ENCODE data around the gene LIN54. TPM values are rescaled to one million over a fixed set of nuclear protein-coding genes. Genes with fewer than 3 reads are reported as not detected.
"Not testable (repeated sequence)": the region's sequence is repeated elsewhere in the genome, so short reads cannot be mapped to it uniquely, and the experiment has no call there.

The LIN54 gene
- 10 to 100 TPM in 6 of 8 experiments, 1 to 10 TPM in 2; 9.5 to 43.0 (median 14.4) TPM for total RNA-seq

- peak; percentile 29 to 40 (median 32) for ATAC-seq (replicated peaks in 6 of 8)
- peak within 1 kb of the TSS; percentile 79 to 100 (median 82) for H3K4me3 ChIP-seq
- 0 to 2% (median 0%) methylated on average over 1 to 6 of the region's 54 CpGs; no CpG with 5 or more reads in 2 of the 10 experiments for WGBS, 10 experiments
- H3K4me1 ChIP-seq (replicated peaks in 1 of 2) = peaks cover 7 to 19% of the 10 kb centered on the region in 2 donors
- H3K27ac ChIP-seq = peak within 1 kb of the TSS; percentile 88 to 89
- in situ Hi-C loops (cut with MboI; ENCODE audit: low pct_unique_long_range_greater_than_20kb in 2 of 9, low sequenced_read_pairs in 9 of 9, unreplicated experiment in 9 of 9) = no loop called here
These were observed at the start of gene LIN54 for GRCh38 chr4:83010522-83011318. Gene LIN54, minus strand, starts transcription at chr4:83010823. Its CDS starts 25,979 bp downstream, at chr4:82984844.

- peak in 1 of 8 experiments; percentile 36 for ATAC-seq (replicated peaks in 6 of 8)
- H3K4me3 ChIP-seq = no peak overlapping the region
- no peak overlapping the region for H3K27ac ChIP-seq
- in situ Hi-C loops (cut with MboI; ENCODE audit: low pct_unique_long_range_greater_than_20kb in 2 of 9, low sequenced_read_pairs in 9 of 9, unreplicated experiment in 9 of 9) = no loop called here
- H3K4me1 ChIP-seq (replicated peaks in 1 of 2) = no peaks in the 10 kb centered on the region
These were observed 44.3 kb upstream of the LIN54 start for GRCh38 chr4:83054928-83055327.

- in situ Hi-C loops (cut with MboI; ENCODE audit: low pct_unique_long_range_greater_than_20kb in 2 of 9, low sequenced_read_pairs in 9 of 9, unreplicated experiment in 9 of 9); H3K27ac ChIP-seq; ATAC-seq (replicated peaks in 6 of 8); H3K4me1 ChIP-seq (replicated peaks in 1 of 2); H3K4me3 ChIP-seq: not testable (repeated sequence)
- 80 to 100% (median 95%) methylated on average over 1 to 8 of the region's 8 CpGs; no CpG with 5 or more reads in 2 of the 10 experiments for WGBS, 10 experiments
These were observed 38.2 kb upstream of the LIN54 start for GRCh38 chr4:83048781-83049180.

GRCh38 chr4:83046693-83047473, 36.3 kb upstream of the LIN54 start:
- no peak for ATAC-seq (replicated peaks in 6 of 8)
- Histone ChIP-seq H3K4me3 (no peak overlapping the region), H3K27ac (no peak overlapping the region), H3K4me1 (replicated peaks in 1 of 2) (no peaks in the 10 kb centered on the region)
- 79 to 100% (median 95%) methylated on average over 2 to 8 of the region's 8 CpGs for WGBS, 10 experiments
- in situ Hi-C loops (cut with MboI; ENCODE audit: low pct_unique_long_range_greater_than_20kb in 2 of 9, low sequenced_read_pairs in 9 of 9, unreplicated experiment in 9 of 9) = no loop called here

GRCh38 chr4:83043801-83044407, 33.3 kb upstream of the LIN54 start:
- WGBS, 10 experiments = 4 to 100% (median 95%) methylated on average over 3 to 13 of the region's 14 CpGs; no CpG with 5 or more reads in 1 of the 10 experiments
- no peak overlapping the region for H3K4me3 ChIP-seq
- no peaks in the 10 kb centered on the region for H3K4me1 ChIP-seq (replicated peaks in 1 of 2)
- peak in 3 of 8 experiments; percentile 91 to 97 (median 94) for ATAC-seq (replicated peaks in 6 of 8)
- no peak overlapping the region for H3K27ac ChIP-seq
- in situ Hi-C loops (cut with MboI; ENCODE audit: low pct_unique_long_range_greater_than_20kb in 2 of 9, low sequenced_read_pairs in 9 of 9, unreplicated experiment in 9 of 9) = no loop called here

GRCh38 chr4:83043157-83043556, 32.5 kb upstream of the LIN54 start:
- H3K27ac ChIP-seq; ATAC-seq (replicated peaks in 6 of 8); in situ Hi-C loops (cut with MboI; ENCODE audit: low pct_unique_long_range_greater_than_20kb in 2 of 9, low sequenced_read_pairs in 9 of 9, unreplicated experiment in 9 of 9); H3K4me3 ChIP-seq; H3K4me1 ChIP-seq (replicated peaks in 1 of 2): not testable (repeated sequence)
- 95 to 100% (median 100%) methylated on average over 1 to 2 of the region's 2 CpGs; no CpG with 5 or more reads in 2 of the 10 experiments for WGBS, 10 experiments

- Histone ChIP-seq H3K27ac (no peak overlapping the region), H3K4me3 (no peak overlapping the region), H3K4me1 (replicated peaks in 1 of 2) (peaks cover 9% of the 10 kb centered on the region in 2 donors)
- in situ Hi-C loops (cut with MboI; ENCODE audit: low pct_unique_long_range_greater_than_20kb in 2 of 9, low sequenced_read_pairs in 9 of 9, unreplicated experiment in 9 of 9) = no loop called here
- WGBS, 10 experiments = 88 to 100% (median 94%) methylated on average over 1 to 3 of the region's 3 CpGs; no CpG with 5 or more reads in 1 of the 10 experiments
- no peak for ATAC-seq (replicated peaks in 6 of 8)
These were observed 29.6 kb upstream of the LIN54 start for GRCh38 chr4:83040269-83040668.

GRCh38 chr4:83036991-83037665, 26.5 kb upstream of the LIN54 start:
- 33 to 89% (median 72%) methylated on average over 1 to 5 of the region's 5 CpGs; no CpG with 5 or more reads in 4 of the 10 experiments for WGBS, 10 experiments
- in situ Hi-C loops (cut with MboI; ENCODE audit: low pct_unique_long_range_greater_than_20kb in 2 of 9, low sequenced_read_pairs in 9 of 9, unreplicated experiment in 9 of 9) = no loop called here
- no peak for ATAC-seq (replicated peaks in 6 of 8)
- H3K4me3 ChIP-seq = peak overlapping the region in 1 of 5 donors; percentile 80
- peaks cover 9% of the 10 kb centered on the region in 2 donors for H3K4me1 ChIP-seq (replicated peaks in 1 of 2)
- no peak overlapping the region for H3K27ac ChIP-seq

GRCh38 chr4:83034630-83035494, 24.2 kb upstream of the LIN54 start, which contains the start of gene COPS4:
Gene COPS4, plus strand, starts transcription at chr4:83035183. Its CDS starts 42 bp downstream, at chr4:83035225.
- 0 to 1% (median 0%) methylated on average over 1 to 32 of the region's 39 CpGs; no CpG with 5 or more reads in 1 of the 10 experiments for WGBS, 10 experiments
- peak within 1 kb of the TSS; percentile 79 to 94 for H3K27ac ChIP-seq
- peak; percentile 90 to 99 (median 99) for ATAC-seq (replicated peaks in 6 of 8)
- peak within 1 kb of the TSS; percentile 49 to 80 (median 53) for H3K4me3 ChIP-seq
- peaks cover 9% of the 10 kb centered on the region in 2 donors for H3K4me1 ChIP-seq (replicated peaks in 1 of 2)
- in situ Hi-C loops (cut with MboI; ENCODE audit: low pct_unique_long_range_greater_than_20kb in 2 of 9, low sequenced_read_pairs in 9 of 9, unreplicated experiment in 9 of 9) = no loop called here

GRCh38 chr4:83029688-83030087, 19.1 kb upstream of the LIN54 start:
- Histone ChIP-seq H3K4me1 (replicated peaks in 1 of 2) (no peaks in the 10 kb centered on the region), H3K4me3 (no peak overlapping the region), H3K27ac (no peak overlapping the region)
- 50 to 73% (median 67%) methylated on average over 1 of the region's 1 CpG; no CpG with 5 or more reads in 4 of the 10 experiments for WGBS, 10 experiments
- no peak for ATAC-seq (replicated peaks in 6 of 8)
- in situ Hi-C loops (cut with MboI; ENCODE audit: low pct_unique_long_range_greater_than_20kb in 2 of 9, low sequenced_read_pairs in 9 of 9, unreplicated experiment in 9 of 9) = no loop called here

- in situ Hi-C loops (cut with MboI; ENCODE audit: low pct_unique_long_range_greater_than_20kb in 2 of 9, low sequenced_read_pairs in 9 of 9, unreplicated experiment in 9 of 9) = no loop called here
These were observed 18.4 kb upstream of the LIN54 start for GRCh38 chr4:83028976-83029375.

GRCh38 chr4:83025563-83025962, 14.9 kb upstream of the LIN54 start:
- Histone ChIP-seq H3K4me1 (replicated peaks in 1 of 2) (no peaks in the 10 kb centered on the region), H3K27ac (no peak overlapping the region), H3K4me3 (no peak overlapping the region)
- in situ Hi-C loops (cut with MboI; ENCODE audit: low pct_unique_long_range_greater_than_20kb in 2 of 9, low sequenced_read_pairs in 9 of 9, unreplicated experiment in 9 of 9) = no loop called here
- ATAC-seq (replicated peaks in 6 of 8) = no peak

More at GRCh38 chr4:83028976-83029375, 18.4 kb upstream of the LIN54 start:
- ATAC-seq (replicated peaks in 6 of 8) = peak in 1 of 8 experiments; percentile 25
- Histone ChIP-seq H3K4me1 (replicated peaks in 1 of 2) (no peaks in the 10 kb centered on the region), H3K4me3 (no peak overlapping the region), H3K27ac (no peak overlapping the region)
- 0 to 72% (median 37%) methylated on average over 1 to 3 of the region's 3 CpGs; no CpG with 5 or more reads in 1 of the 10 experiments for WGBS, 10 experiments

Data from motor neuron (in vitro differentiated cells).